LNCAP (cell line): ENCODE data around the gene FTCDNL1.

ENCODE experiments used
- CTCF ChIP-seq: fragments of 450-650 bp; IDR thresholded peaks from 2 replicates; pipeline ENCODE4 v1.5.1; 2017; ENCODE audit warnings: mild to moderate bottlenecking

The FTCDNL1 gene

GRCh38 chr2:199779589-199779988 lies 71.4 kb downstream of the FTCDNL1 start:
- no peak for TF ChIP-seq CTCF

GRCh38 chr2:199778655-199779054 lies 72.3 kb downstream of the FTCDNL1 start:
- no peak for TF ChIP-seq CTCF

- TF ChIP-seq CTCF, result no peak
These were observed 73.1 kb downstream of the FTCDNL1 start for GRCh38 chr2:199777916-199778315.

GRCh38 chr2:199777315-199777714 lies 73.7 kb downstream of the FTCDNL1 start:
- TF ChIP-seq CTCF, result no peak

- TF ChIP-seq CTCF, result no peak
These were observed 75.7 kb downstream of the FTCDNL1 start for GRCh38 chr2:199775267-199775666.

- TF ChIP-seq CTCF, result no peak
These were observed 78.7 kb downstream of the FTCDNL1 start for GRCh38 chr2:199772035-199772976.

- TF ChIP-seq CTCF, result no peak
These were observed 80.3 kb downstream of the FTCDNL1 start for GRCh38 chr2:199770716-199771115.
